IPS DF 19.7 (cell line): ENCODE data around the gene ARVCF.

ENCODE experiments used
- DNase-seq: peaks from one replicate; pipeline ENCODE4 v3.0.0-alpha.2; 2013; ENCODE audit warnings: low read depth, low spot score

ARVCF gene

GRCh38 chr22:20015971-20016733 is 471 bp downstream of the ARVCF start:
- DNase-seq: no peak

DNA sequence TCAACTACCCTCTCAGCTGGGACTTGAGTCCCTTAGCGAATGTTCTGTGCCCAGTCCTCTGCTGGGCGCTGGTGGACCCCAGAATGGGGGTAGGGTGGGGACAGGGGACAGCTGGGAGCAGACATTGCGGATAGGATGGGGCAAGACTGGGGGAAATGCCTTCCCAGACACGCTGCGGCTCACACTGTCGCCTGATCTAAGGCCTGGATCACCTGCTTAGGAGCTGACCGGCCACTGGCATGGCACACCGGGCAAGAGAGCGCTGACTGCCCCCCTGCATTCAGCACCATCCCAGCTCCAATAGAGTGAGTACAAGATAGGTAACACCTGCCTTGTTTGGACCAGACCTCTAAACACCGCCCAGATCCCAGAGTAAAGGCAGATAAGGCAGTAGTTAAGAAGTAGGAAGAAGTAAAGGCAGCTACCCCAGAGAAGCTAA is 1.4 kb downstream of the ARVCF start:
- no peak for DNase-seq

GRCh38 chr22:20014526-20015186 is 2.0 kb downstream of the ARVCF start:
- DNase-seq: no peak

DNA sequence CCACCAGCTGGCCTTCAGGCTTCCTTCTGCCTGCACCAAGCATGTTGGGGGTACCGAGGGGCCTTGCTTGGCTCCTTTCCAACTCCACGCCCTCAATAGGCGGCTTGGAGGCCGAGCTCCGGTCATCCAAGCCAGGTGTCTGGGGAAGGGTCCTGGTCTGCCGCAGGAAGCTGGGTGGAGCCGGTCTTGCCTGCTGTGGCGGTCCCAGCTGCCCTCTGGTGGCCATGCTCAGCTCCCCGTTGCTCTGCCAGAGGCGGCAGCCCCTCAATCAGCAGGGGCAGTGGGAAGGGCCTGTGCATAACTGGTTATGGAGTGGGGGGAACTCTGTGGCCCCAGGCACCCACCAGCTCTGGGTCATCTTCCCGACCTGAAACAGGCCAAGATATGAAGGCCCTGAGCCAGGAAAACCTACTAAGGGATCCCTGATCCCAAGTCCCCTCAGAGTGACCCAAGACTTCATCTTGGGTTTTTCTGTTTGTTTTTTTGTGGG is 3.2 kb downstream of the ARVCF start:
- peak; percentile 42 for DNase-seq

- no peak for DNase-seq
Measured at GRCh38 chr22:20012741-20013331, 3.8 kb downstream of the ARVCF start.

DNA sequence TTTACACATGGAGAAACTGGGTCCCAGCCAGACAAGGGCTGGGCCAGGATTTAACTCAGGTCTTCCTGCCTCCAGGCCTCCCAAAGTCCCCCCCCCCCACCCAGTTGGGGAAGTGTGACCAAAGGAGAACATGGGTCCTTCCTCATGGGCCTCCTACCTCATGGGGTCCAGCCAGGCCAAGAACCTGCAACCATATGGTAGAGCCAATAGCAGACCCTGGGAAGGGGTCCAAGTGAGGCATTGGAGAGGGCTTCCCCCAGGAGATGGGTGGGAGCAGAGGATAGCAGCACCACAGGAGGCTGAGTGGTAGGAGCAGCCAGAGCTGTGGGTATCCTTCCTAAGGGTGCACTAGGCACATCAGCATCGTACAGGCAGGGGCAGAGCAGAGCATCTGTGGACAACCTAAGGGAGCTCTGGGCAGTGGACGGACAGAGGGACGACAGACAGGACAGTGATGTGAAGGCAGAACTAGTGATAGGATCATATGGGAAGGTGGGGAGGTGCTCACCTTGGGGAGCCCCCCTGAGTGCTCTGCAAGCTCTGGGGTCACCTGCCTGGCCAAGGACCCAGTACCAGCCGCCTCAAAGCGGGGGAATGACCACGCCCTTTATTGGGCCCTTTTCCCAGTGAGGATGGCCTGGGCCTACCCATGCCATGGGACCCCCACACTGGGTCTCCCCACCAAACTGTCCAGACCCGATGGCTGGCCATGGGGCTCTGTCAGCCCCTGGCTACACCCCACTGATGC is 4.5 kb downstream of the ARVCF start:
- no peak for DNase-seq

DNA sequence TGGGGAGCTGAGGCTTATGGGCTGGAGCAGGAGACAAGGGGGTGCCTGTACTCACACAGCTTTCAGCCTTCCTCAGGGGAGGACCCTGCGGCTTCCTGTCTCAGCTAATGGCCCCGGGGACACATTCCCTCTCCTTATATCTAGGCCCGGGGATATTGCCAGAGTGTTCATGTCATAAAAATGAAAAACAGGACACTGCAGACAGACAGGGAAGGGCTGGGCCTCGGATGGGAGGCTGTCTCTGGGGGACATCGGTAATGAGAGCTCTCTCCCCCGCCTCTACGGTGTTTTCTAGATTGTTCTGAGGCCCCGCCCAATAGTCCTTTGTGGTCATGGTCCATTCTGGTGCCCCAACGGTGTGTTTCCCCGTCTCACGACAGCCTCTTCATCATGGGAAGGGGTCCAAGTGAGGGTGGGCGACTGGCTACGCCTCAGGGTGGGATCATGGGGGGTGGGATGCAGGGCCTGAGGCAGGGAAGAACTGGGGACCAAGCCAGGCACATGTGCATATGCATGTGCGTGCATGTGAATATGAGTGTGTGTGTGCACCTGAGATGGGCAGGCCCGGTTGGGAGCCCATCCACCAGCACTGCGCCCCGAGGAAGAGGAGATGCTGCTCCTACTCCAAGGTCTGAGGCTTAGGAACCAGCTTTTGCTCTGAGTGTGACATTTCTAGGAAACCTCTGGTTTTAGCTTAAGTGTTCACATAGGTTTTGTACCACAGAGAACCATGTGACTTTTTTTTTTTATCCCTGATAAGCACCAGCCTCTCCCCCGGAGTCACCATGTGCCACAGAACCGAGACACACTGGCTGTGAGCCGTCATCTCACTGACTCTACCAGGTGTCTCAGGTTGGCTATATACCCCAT is 5.3 kb downstream of the ARVCF start:
- no peak for DNase-seq

DNA sequence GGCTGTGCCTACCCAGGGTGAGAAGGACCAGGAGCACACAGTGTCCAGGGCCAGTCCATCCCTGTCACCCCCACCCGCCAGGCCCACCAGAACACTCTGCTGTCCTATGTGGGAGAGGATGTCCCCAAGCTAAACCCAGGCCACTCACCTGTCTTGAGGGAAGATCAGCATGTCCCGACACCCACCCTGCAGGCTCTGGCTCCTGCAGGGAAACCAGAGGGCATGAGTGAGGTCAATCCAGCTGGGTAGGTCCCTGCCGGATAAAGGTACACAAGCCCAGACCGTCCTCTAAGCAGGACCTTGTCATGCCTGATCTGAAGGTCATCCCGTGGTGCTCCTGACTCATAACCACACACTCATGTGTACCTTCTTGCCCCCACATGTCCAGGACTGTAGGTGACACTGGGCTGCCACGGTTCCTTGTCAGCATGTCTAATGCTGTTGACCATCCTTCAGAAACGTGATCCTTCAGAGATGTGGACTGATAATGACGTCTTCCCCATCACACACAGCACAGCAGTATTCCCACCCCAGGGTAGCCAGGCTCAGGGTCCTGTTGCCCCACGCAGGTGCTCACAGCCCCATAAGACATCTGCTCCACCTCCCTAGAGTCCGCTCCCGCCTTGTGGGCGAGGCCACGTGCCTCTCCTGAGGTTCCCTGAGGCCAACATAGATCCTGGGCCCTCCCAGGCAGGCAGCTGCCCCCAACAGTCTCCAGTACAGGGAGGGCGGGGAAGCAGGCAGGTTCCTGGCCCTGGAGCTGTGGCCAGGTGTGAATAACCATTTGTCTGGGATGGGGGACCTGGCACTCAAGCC is 6.1 kb downstream of the ARVCF start:
- DNase-seq: no peak

- no peak for DNase-seq
Measured at GRCh38 chr22:20009582-20010306, 6.9 kb downstream of the ARVCF start.

- no peak for DNase-seq
Measured at GRCh38 chr22:20009018-20009491, 7.6 kb downstream of the ARVCF start.

GRCh38 chr22:20008221-20008995 is 8.2 kb downstream of the ARVCF start:
- no peak for DNase-seq

- DNase-seq: no peak
Measured at GRCh38 chr22:20004464-20004863, 12.2 kb downstream of the ARVCF start.

GRCh38 chr22:20003304-20003703 is 13.3 kb downstream of the ARVCF start:
- DNase-seq: no peak

DNA sequence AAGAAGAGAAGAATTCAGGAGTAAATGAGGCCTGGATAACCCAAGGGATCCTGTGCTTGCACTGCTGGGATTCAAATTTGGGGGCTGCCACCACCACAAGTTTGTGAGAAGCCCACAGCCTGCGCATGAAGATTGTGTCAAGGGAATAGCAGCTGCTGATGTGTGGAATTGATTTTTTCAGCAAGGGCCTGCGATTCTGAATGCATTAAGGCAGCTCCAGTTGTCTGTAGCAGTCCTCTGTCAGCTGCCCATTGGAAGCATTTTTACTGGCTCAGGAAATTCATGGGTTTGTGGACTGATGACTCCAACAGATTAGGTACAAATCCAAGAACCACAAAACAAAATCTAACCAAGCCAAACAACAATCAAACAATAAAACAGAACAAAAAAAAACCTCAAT is 14.0 kb downstream of the ARVCF start:
- no peak for DNase-seq

DNA sequence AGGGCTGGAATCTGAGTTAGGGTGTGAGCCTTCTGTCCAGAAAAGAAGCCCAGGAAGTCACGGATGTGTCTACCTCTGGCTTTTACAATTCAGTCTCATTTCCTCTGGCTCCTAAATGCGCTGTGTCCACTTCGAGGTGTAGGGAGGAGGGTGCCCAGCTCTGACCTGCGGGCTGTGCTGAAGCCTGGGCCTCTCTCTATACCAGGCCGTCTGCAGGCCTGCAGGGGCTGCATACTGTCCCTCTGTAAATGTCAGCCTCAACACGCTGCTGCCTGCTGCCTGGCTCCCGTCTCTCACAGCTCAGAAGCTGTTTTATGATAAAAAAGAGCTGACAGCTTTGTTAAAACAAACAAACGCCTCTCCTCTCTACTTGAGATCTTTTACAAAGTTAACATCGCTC is 14.5 kb downstream of the ARVCF start:
- DNase-seq: no peak

DNA sequence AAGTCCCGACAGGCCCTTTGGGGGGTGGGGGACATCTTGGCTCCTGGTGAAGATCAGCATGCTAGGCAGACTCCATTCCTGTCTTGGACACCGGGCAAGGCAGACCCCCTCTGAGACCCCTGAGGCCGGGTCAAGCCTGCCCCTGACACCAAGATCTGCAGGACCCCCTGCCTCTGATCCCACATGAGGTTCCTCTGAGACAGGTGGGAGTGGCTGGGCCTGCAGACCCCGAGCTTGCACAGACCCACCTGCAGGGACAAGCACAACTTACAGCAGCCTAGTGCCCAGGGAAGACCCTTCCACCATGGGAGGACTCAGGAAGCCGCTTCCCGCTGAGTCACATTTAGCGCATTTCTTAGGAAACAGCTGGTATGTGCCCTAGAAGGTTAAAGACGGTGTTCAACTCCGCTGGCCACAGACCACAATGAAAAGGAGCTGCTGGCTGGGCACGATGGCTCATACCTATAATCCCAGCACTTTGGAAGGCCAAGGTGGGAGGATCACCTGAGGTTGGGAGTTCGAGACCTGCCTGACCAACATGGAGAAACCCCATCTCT is 15.5 kb downstream of the ARVCF start:
- no peak for DNase-seq

DNA sequence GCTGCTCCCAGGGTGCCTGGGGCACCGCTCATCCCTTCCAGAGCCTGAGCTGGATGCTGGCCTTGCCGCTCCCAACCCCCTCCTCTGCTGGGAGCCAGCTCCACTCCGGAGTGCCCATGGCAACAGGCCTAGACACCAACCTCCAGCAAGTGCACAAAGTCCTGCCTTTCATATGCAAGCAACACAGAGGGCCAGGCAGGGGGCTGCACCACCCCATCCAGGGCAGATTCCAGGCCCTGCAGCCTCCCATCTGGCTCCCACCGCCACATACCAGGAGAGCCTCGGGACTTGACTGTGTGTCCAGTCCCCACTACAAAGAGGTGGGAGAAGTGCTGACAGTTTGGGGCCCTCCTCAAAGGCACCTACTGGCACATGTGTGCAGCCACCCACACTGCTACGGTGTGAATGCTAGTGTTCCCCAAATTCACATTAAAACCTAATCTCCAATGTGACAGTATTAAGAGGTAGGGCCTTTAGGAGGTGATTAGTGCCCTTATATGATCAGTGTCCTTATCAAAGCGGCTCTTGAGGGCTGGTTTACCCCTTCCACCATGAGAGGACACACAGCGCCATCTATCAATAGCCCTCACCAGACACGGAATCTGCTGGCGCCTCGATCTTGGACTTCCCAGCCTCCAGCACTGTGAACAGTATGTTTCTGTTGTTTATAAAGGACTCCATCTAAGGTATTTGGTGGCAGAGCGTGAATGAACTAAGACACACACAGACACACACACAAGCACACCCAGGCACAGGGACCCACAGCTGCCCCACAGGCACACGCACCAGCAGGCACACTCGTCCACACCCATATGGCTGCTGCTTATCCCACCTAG is 16.2 kb downstream of the ARVCF start:
- DNase-seq: no peak
